HepG2 (cell line): ENCODE results near the gene NOL4L.
A peak's percentile ranks its signal among the peaks of the same experiment; 100 is the strongest.

Experiments used
- CTCF ChIP-seq: sonication (generic); formaldehyde crosslinking; IDR thresholded peaks from 2 replicates; pipeline ENCODE4 v1.5.0; 2020; ENCODE audit warnings: mild to moderate bottlenecking, missing genetic modification reagents, moderate library complexity
- NFE2L2 ChIP-seq: fragments of 150-350 bp; IDR thresholded peaks from 2 replicates; pipeline ENCODE4 v1.6.1; 2014; ENCODE audit warnings: low read length
- POLR2A ChIP-seq, 2 experiments: IDR thresholded peaks; 2 replicates each; pipeline ENCODE4 v1.6.1; 2011; ENCODE audit warnings: low read depth in 2 of 2, low read length in 2 of 2, mild to moderate bottlenecking in 1 of 2, moderate library complexity in 1 of 2; ENCODE audit not compliant: insufficient read depth in 1 of 2
- PTBP1 ChIP-seq: fragments of 200-400 bp; formaldehyde crosslinking; IDR thresholded peaks from 2 replicates; pipeline ENCODE4 v1.6.1; 2018; ENCODE audit warnings: low read length, low read depth; ENCODE audit not compliant: poor library complexity, severe bottlenecking
- ZNF121 ChIP-seq: sonication (generic); formaldehyde crosslinking; IDR thresholded peaks from 2 replicates; pipeline ENCODE4 v1.5.0; 2020; ENCODE audit warnings: mild to moderate bottlenecking, missing genetic modification reagents
- ZNF274 ChIP-seq: sonication (generic); formaldehyde crosslinking; IDR thresholded peaks from 2 replicates; pipeline ENCODE4 v1.5.1; 2020; ENCODE audit warnings: mild to moderate bottlenecking, missing genetic modification reagents

- TF ChIP-seq CTCF (CRISPR knock-in tag) (no peak; the same call in 1 of the 2 replicates), POLR2A (IDR thresholded peaks at IDR 0.05; ENCODE audit: insufficient read depth in 1 of 2, low read depth in 2 of 2, low read length in 2 of 2) (no peak), NFE2L2 (no peak), ZNF274 (no peak; the same call in 1 of the 2 replicates), PTBP1 (peak; percentile 50), ZNF121 (CRISPR knock-in tag) (no peak)
Observed at GRCh38 chr20:32484225-32484957, 100.7 kb downstream of the NOL4L start.
